Measurements from ENCODE around the gene NAP1L5.

Gene NAP1L5

DNA sequence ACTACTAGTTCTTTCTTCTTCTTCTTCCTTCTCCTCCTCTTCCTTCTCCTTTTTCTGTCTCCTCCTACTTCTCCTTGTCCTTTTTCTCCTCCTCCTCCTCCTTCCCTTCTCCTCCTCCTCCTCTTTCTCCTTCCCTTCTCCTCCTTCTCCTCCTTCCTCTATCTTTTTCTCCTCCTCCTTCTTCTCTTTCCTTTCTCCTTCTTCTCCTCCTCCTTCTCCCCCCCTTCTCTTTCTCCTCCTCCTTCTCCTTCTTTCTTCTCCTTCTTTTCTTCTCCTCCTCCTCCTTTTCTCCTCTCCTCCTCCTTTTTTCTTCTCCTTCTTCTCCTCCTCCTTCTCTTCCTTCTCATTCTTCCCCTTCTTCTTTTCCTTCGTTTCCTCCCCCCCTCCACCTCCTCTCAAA, 21.8 kb upstream of the NAP1L5 start:
- DNase-seq (ENCODE audit: low spot score in 2 of 2) (no peak), ATAC-seq (replicated peaks; ENCODE audit: extremely low read depth, poor library complexity, severe bottlenecking) (no peak)
- Mint-ChIP-seq H3K4me3 (no peak overlapping the region), H3K27ac (ENCODE audit: low read depth) (no peak overlapping the region), H3K9me3 (peaks cover 6% of the 10 kb centered on the region), H3K4me1 (peaks cover 2% of the 10 kb centered on the region), H3K27me3 (no peaks in the 10 kb centered on the region), H3K36me3 (ENCODE audit: insufficient read depth) (peaks cover 36% of the 10 kb centered on the region)

DNA sequence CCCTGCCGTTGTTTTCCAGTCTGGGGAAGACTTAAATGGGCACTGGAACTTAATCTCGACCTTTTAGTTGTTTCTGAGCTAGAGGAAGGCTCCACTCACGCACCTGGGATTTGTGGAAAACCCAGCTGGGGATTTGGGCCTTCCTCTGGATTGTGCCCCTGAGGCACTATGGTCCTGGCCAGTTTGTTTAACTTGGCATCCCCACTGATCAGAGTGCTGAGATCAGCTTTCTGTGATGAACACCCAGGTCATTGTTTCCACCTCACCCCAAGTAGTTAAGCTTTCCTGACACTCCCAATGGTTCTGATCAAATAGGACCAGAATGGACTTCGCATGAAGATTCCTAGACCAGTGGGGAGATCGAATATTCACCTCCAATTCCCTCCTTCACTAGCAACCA, 20.5 kb upstream of the NAP1L5 start:
- no peak overlapping the region for H3K4me3 Mint-ChIP-seq
- DNase-seq (ENCODE audit: low spot score in 2 of 2) (no peak), ATAC-seq (replicated peaks; ENCODE audit: extremely low read depth, poor library complexity, severe bottlenecking) (no peak)
- no peak overlapping the region for H3K27ac Mint-ChIP-seq (ENCODE audit: low read depth)
- no peaks in the 10 kb centered on the region for H3K27me3 Mint-ChIP-seq
- H3K4me1 Mint-ChIP-seq, result peaks cover 6% of the 10 kb centered on the region
- peaks cover 36% of the 10 kb centered on the region for H3K36me3 Mint-ChIP-seq (ENCODE audit: insufficient read depth)
- peaks cover 6% of the 10 kb centered on the region for H3K9me3 Mint-ChIP-seq

DNA sequence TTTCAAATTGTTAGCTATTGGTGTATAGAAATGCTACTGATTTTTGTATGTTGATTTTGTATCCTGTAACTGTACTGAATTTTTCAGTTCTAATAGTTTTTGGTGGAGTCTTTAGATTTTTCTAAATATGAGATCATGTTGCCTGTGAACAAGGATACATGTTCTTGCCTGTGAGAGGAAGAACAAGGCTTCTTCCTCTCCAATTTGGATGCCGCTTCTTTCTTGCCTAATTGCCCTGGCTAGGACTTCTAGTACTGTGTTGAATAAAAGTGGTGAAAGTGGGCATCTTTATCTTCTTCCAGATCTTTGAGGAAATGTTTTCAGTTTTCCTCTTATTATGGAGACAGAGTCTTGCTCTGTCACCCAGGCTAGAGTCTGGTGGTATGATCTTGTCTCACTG, 16.2 kb upstream of the NAP1L5 start:
- no peaks in the 10 kb centered on the region for H3K27me3 Mint-ChIP-seq
- DNase-seq (ENCODE audit: low spot score in 2 of 2) (no peak), ATAC-seq (replicated peaks; ENCODE audit: extremely low read depth, poor library complexity, severe bottlenecking) (no peak)
- H3K4me3 Mint-ChIP-seq, result no peak overlapping the region
- peaks cover 31% of the 10 kb centered on the region for H3K36me3 Mint-ChIP-seq (ENCODE audit: insufficient read depth)
- H3K4me1 Mint-ChIP-seq, result peaks cover 6% of the 10 kb centered on the region
- H3K27ac Mint-ChIP-seq (ENCODE audit: low read depth), result no peak overlapping the region
- peaks cover 11% of the 10 kb centered on the region for H3K9me3 Mint-ChIP-seq

DNA sequence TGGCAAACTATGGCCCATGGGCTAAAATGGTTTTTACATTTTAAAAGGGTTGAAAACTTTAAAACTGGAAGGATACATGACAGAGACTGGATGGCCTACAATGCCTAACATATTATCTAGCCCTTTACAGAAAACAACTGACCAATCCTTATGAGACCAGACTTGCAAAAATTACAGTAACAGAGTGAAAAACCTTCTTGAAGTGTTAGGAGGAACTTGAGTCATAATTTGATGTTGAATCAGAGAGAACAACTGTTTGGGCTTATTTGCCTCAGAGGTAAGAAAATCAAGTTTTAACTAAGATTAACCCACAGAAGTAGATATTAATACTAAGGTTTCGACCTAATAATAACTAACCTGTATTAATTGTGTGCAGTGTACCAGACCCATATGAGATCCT, 12.4 kb upstream of the NAP1L5 start:
- peaks cover 5% of the 10 kb centered on the region for H3K9me3 Mint-ChIP-seq
- H3K4me1 Mint-ChIP-seq, result peaks cover 6% of the 10 kb centered on the region
- peaks cover 33% of the 10 kb centered on the region for H3K36me3 Mint-ChIP-seq (ENCODE audit: insufficient read depth)
- no peak overlapping the region for H3K27ac Mint-ChIP-seq (ENCODE audit: low read depth)
- H3K27me3 Mint-ChIP-seq, result no peaks in the 10 kb centered on the region
- H3K4me3 Mint-ChIP-seq, result no peak overlapping the region
- no peak for DNase-seq (ENCODE audit: low spot score in 2 of 2)
- ATAC-seq (replicated peaks; ENCODE audit: extremely low read depth, poor library complexity, severe bottlenecking), result no peak

DNA sequence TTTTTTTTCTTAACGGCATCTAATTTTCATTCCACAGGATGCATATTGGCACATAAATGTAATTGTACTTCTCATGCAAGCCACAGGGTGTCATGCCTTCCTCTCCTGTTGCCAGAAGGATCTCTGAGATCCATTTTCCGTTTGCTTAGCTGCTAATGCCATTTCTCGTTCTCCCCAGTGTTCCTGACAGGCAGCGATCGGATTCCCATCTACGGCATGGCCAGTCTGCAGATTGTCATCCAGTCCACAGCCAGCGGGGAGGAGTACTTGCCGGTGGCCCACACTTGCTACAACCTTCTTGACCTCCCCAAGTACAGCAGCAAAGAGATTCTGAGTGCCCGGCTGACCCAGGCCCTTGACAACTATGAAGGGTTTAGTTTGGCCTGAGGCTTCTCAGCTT, 8.9 kb upstream of the NAP1L5 start:
- H3K27me3 Mint-ChIP-seq, result no peaks in the 10 kb centered on the region
- H3K36me3 Mint-ChIP-seq (ENCODE audit: insufficient read depth), result peaks cover 35% of the 10 kb centered on the region
- H3K4me3 Mint-ChIP-seq, result no peak overlapping the region
- DNase-seq (ENCODE audit: low spot score in 2 of 2), result no peak
- H3K27ac Mint-ChIP-seq (ENCODE audit: low read depth), result no peak overlapping the region
- ATAC-seq (replicated peaks; ENCODE audit: extremely low read depth, poor library complexity, severe bottlenecking), result no peak
- no peaks in the 10 kb centered on the region for H3K4me1 Mint-ChIP-seq
- H3K9me3 Mint-ChIP-seq, result peaks cover under 1% of the 10 kb centered on the region

DNA sequence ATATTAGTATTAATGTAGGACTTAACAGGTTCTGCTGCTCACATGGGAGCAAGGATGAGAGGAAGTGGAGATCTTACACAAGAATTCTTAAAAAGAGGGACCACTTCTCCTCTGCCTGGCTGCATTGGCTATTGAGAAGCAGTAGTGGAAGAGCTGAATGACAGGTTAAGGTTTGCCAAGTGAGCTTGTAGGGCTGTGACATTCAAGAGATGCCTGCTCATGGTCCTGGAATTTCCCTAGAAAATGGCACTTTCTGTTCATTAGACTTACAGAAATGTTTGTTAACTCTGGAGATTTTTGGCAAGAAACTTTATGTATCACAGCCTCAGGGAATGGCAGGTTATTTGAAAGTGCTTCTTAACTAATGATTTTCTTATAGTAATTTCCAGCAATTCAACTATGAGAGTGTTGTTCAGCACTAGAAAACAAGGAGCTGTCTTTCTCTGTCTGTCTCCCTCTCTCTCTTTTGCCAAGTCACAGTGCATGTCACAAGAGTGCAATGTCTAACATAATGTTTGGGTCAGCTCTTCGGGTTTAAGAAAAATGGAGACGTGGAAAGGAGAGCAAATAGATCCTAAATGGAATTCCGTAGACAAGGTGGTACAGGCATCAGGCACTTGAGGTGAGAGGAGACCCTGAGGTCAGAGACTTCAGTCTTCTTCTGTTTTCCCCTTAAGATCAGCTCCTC, 8.3 kb upstream of the NAP1L5 start:
- peaks cover 35% of the 10 kb centered on the region for H3K36me3 Mint-ChIP-seq (ENCODE audit: insufficient read depth)
- DNase-seq (ENCODE audit: low spot score in 2 of 2) (no peak), ATAC-seq (replicated peaks; ENCODE audit: extremely low read depth, poor library complexity, severe bottlenecking) (no peak)
- H3K4me1 Mint-ChIP-seq, result no peaks in the 10 kb centered on the region
- H3K4me3 Mint-ChIP-seq, result no peak overlapping the region
- peak overlapping the region; percentile 39 for H3K27ac Mint-ChIP-seq (ENCODE audit: low read depth)
- no peaks in the 10 kb centered on the region for H3K9me3 Mint-ChIP-seq
- H3K27me3 Mint-ChIP-seq, result no peaks in the 10 kb centered on the region

DNA sequence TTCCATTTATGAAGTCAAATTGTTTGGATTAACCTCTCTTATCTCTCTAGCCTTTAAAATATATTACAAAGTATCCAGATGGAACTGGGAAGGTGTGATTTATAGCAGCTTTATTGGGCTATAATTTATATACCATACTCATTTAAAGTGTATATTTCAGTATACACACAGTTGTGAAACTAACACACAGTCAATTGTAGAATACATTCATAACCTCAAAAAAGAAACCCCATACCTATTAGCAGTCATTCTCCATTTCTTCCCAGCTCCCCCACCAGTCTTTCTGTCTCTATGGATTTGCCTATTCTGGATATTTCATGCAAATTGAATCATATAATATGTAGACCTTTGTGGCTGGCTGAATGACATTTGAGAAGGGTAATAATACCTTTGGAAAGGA, 7.6 kb upstream of the NAP1L5 start:
- H3K4me1 Mint-ChIP-seq, result no peaks in the 10 kb centered on the region
- H3K4me3 Mint-ChIP-seq, result no peak overlapping the region
- H3K27ac Mint-ChIP-seq (ENCODE audit: low read depth), result peak overlapping the region; percentile 39
- no peak for DNase-seq (ENCODE audit: low spot score in 2 of 2)
- H3K9me3 Mint-ChIP-seq, result no peaks in the 10 kb centered on the region
- no peaks in the 10 kb centered on the region for H3K27me3 Mint-ChIP-seq
- peaks cover 35% of the 10 kb centered on the region for H3K36me3 Mint-ChIP-seq (ENCODE audit: insufficient read depth)
- no peak for ATAC-seq (replicated peaks; ENCODE audit: extremely low read depth, poor library complexity, severe bottlenecking)

DNA sequence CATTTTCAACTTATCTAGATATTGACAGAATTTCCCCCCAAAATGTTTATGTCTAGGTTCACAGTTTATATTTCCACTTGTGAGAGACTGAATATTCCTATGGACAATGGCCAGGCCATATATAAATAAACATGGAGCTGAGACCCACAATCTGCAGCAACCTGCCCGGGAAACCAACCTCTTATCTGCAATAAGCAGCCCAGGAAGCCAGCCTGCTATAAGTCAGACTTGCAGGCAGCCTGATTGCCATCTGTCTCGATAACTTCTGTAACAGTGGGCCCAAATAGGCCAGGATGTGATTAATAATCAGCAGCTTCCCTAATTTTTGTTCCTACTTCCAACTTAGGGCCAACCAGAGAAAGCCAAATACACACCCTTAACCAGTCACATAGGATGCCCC, 5.2 kb upstream of the NAP1L5 start:
- Mint-ChIP-seq H3K9me3 (no peaks in the 10 kb centered on the region), H3K27me3 (no peaks in the 10 kb centered on the region), H3K4me3 (no peak overlapping the region), H3K4me1 (peaks cover 12% of the 10 kb centered on the region), H3K27ac (ENCODE audit: low read depth) (peak overlapping the region; percentile 42), H3K36me3 (ENCODE audit: insufficient read depth) (peaks cover 35% of the 10 kb centered on the region)
- no peak for DNase-seq (ENCODE audit: low spot score in 2 of 2)
- ATAC-seq (replicated peaks; ENCODE audit: extremely low read depth, poor library complexity, severe bottlenecking), result no peak

DNA sequence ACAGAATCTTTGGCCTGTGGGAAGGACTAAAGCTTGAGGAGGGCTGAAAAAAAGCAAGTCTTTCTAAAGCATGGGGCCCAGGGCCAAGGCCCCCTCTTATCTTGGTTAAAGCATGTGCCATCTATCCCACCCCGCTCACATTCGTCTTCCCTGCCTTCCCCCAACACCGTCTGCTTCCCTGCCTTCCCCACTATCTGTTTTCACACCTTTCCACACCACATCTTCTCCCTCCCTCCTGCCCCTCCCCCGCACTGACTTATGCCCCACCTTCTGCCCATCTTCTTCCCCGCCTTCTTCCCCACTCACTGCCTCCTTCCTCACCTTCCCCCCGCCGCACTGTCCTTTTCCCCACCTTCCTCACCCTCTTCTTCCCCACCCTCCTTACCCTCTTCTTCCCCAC, 890 bp upstream of the NAP1L5 start:
- Mint-ChIP-seq H3K27ac (ENCODE audit: low read depth) (peak overlapping the region; percentile 94), H3K4me3 (no peak overlapping the region), H3K9me3 (no peaks in the 10 kb centered on the region), H3K4me1 (peaks cover 25% of the 10 kb centered on the region), H3K36me3 (ENCODE audit: insufficient read depth) (peaks cover 18% of the 10 kb centered on the region), H3K27me3 (no peaks in the 10 kb centered on the region)
- DNase-seq (ENCODE audit: low spot score in 2 of 2), result no peak
- no peak for ATAC-seq (replicated peaks; ENCODE audit: extremely low read depth, poor library complexity, severe bottlenecking)

DNA sequence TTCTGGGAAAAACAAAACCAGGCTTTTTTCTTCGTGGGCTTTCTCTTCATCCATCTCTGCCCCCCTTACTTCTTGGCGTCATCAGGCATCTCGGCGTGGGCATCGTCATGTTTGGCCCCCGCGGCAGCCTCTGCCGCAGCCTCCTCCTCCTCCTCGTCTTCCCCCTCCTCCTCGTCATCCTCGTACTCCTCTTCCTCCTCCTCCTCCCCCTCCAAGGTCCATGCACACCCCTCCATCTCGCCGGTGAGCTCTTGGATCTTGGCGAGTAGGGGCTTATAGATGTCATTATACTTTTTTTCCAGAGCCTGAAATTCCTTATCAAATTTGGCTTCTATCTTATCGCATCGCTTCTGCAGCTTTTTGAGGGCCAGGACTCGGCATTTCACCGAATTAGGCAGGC, 488 bp downstream of the NAP1L5 start:
- Mint-ChIP-seq H3K27ac (ENCODE audit: low read depth) (peak overlapping the region; percentile 94), H3K4me1 (peaks cover 25% of the 10 kb centered on the region), H3K9me3 (no peaks in the 10 kb centered on the region), H3K36me3 (ENCODE audit: insufficient read depth) (peaks cover 17% of the 10 kb centered on the region), H3K27me3 (no peaks in the 10 kb centered on the region), H3K4me3 (peak overlapping the region; percentile 90)
- ATAC-seq (replicated peaks; ENCODE audit: extremely low read depth, poor library complexity, severe bottlenecking) (peak; percentile 26), DNase-seq (ENCODE audit: low spot score in 2 of 2) (no peak)

DNA sequence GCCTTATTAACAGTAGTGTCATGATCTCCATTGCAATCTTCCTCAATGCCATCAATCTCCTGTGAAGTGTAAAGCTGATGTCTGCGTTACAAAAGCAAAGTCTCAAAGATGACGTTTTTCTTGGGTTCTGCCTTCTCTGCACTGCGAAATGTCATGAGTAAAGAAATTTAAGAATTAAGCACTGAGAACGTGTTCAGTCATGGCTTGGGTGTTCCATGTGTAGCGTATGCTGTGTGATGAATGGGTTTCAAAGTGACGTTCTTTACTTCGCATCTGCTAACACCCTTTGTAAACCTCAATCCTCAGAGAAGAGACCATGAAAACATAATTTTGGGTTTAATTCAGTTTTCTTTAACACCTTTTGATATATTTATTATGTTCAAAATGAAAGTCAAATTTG, 999 bp downstream of the NAP1L5 start:
- peak overlapping the region; percentile 94 for H3K27ac Mint-ChIP-seq (ENCODE audit: low read depth)
- DNase-seq (ENCODE audit: low spot score in 2 of 2), result no peak
- peaks cover 25% of the 10 kb centered on the region for H3K4me1 Mint-ChIP-seq
- H3K4me3 Mint-ChIP-seq, result peak overlapping the region; percentile 90
- no peaks in the 10 kb centered on the region for H3K27me3 Mint-ChIP-seq
- H3K36me3 Mint-ChIP-seq (ENCODE audit: insufficient read depth), result peaks cover 15% of the 10 kb centered on the region
- ATAC-seq (replicated peaks; ENCODE audit: extremely low read depth, poor library complexity, severe bottlenecking), result no peak
- no peaks in the 10 kb centered on the region for H3K9me3 Mint-ChIP-seq

DNA sequence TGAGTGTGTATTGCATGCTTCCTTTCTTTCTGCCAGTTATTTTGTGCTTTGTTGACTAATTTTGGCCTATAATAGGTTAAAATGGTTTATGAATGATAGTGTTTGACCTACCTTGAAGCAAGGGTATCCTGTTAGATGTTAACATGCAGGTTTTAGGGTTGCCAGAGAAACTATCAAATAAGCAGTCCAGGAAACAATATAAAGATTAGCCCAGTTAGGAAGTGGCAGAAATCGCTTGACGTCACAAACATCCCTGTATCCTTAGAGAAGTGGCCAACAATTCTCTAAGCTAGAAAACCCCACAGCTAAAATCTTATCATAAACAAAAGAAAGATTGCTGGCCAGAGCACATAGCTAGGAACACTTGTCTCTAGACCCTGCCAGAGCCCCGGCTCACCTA, 3.8 kb downstream of the NAP1L5 start:
- no peaks in the 10 kb centered on the region for H3K9me3 Mint-ChIP-seq
- peaks cover 23% of the 10 kb centered on the region for H3K4me1 Mint-ChIP-seq
- H3K27me3 Mint-ChIP-seq, result no peaks in the 10 kb centered on the region
- DNase-seq (ENCODE audit: low spot score in 2 of 2) (no peak), ATAC-seq (replicated peaks; ENCODE audit: extremely low read depth, poor library complexity, severe bottlenecking) (no peak)
- no peak overlapping the region for H3K27ac Mint-ChIP-seq (ENCODE audit: low read depth)
- H3K4me3 Mint-ChIP-seq, result no peak overlapping the region
- peaks cover 26% of the 10 kb centered on the region for H3K36me3 Mint-ChIP-seq (ENCODE audit: insufficient read depth)

DNA sequence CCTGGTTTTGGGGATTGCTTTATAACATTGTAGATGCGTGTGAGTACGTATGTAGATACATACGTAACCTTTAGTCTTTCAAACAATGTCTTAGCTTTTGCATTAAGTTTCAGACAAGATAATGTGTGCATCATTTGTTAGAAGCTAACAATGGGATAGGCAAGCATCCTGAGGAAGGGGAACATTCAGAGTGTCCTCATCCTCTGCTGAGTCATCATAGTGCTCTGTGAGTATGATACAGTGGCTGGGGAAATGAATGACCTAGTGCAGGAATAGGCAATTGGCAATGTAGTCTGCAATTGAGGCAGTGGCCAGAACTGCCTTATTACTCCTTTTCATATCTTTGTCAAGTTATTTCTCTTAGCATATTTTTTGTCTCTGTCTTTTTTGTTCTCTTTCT, 7.3 kb downstream of the NAP1L5 start:
- H3K4me1 Mint-ChIP-seq, result peaks cover 5% of the 10 kb centered on the region

More for the DNA sequence above, 7.3 kb downstream of the NAP1L5 start:
- H3K4me3 Mint-ChIP-seq, result no peak overlapping the region
- DNase-seq (ENCODE audit: low spot score in 2 of 2) (no peak), ATAC-seq (replicated peaks; ENCODE audit: extremely low read depth, poor library complexity, severe bottlenecking) (no peak)
- H3K27ac Mint-ChIP-seq (ENCODE audit: low read depth), result no peak overlapping the region
- H3K9me3 Mint-ChIP-seq, result no peaks in the 10 kb centered on the region
- H3K36me3 Mint-ChIP-seq (ENCODE audit: insufficient read depth), result peaks cover 33% of the 10 kb centered on the region
- no peaks in the 10 kb centered on the region for H3K27me3 Mint-ChIP-seq

Data from central memory CD8-positive, alpha-beta T cell (primary cell).